Ovary (tissue), 9 donors: ENCODE measurements around the gene PPP2R2C. TPM values are rescaled to one million over a fixed set of nuclear protein-coding genes. Genes with fewer than 3 reads are reported as not detected.

Experiments used
- DNase-seq, 5 donors: peaks; one replicate each; pipeline ENCODE4 v3.0.0-alpha.2; 2019 to 2020
- H3K27ac ChIP-seq, 2 donors: fragments of 200-600 bp; one replicate each; pipeline versions ENCODE4 v1.5.1 to v1.8.0; 2019 to 2022
- H3K27me3 ChIP-seq: fragments of 200-600 bp; one replicate; pipeline ENCODE4 v1.8.0; 2022
- H3K36me3 ChIP-seq: fragments of 200-600 bp; sonication (generic); one replicate; pipeline ENCODE4 v1.5.1; 2019
- H3K4me1 ChIP-seq: one replicate; pipeline ENCODE4 v1.8.1; 2013; ENCODE audit warnings: mild to moderate bottlenecking, moderate library complexity; ENCODE audit not compliant: insufficient read depth
- H3K4me3 ChIP-seq: fragments of 200-600 bp; sonication (generic); one replicate; pipeline ENCODE4 v1.5.1; 2017
- H3K9me3 ChIP-seq, 2 donors: fragments of 200-600 bp in 1 of 2; sonication (generic) in 1 of 2; one replicate each; pipeline versions ENCODE4 v1.5.1 to v1.8.1; 2013 to 2019; ENCODE audit warnings: mild to moderate bottlenecking in 1 of 2, moderate library complexity in 1 of 2
- CTCF ChIP-seq, 3 donors: fragments of 450-650 bp in 2 of 3; fragments of 200-600 bp in 1 of 3; IDR thresholded peaks; one replicate each; pipeline versions ENCODE4 v1.5.1 to v1.8.0; 2016 to 2022; ENCODE audit warnings: antibody characterized with exemption in 3 of 3, mild to moderate bottlenecking in 1 of 3
- EP300 ChIP-seq: sonication (generic); formaldehyde crosslinking; IDR thresholded peaks from one replicate; pipeline ENCODE4 v1.6.1; 2017; ENCODE audit warnings: antibody characterized with exemption
- POLR2A ChIP-seq: fragments of 450-650 bp; IDR thresholded peaks from one replicate; pipeline ENCODE4 v1.6.1; 2017; ENCODE audit warnings: antibody characterized with exemption, mild to moderate bottlenecking, moderate library complexity
- WGBS, 3 donors: extraction: QIAGEN DNeasy Blood & Tissue Kit in 1 of 3; methylation state at CpG; one replicate each; pipeline versions ENCODE4 v1.1.5 to v1.1.7; 2013 to 2017; 5-methylcytosine and 5-hydroxymethylcytosine counted together
- intact Hi-C, 4 donors: fragments of 100-400 bp; cut with DNase I; formaldehyde crosslinking; loops; one replicate each; pipeline versions ENCODE4 v1.11.0 to v1.15.1; 2022 to 2023
- polyA plus RNA-seq, 2 donors: library from polyadenylated mRNA; stranded (reverse); fragments of 200-250 nt in 1 of 2; fragments of 350-450 nt in 1 of 2; fragmentation: Illumina TruSeq in 1 of 2; extraction: RNeasy Lipid Tissue Mini Kit (QIAGEN cat#74804) in 1 of 2; gene quantifications; one replicate each; pipeline ENCODE4 v1.2.3, GENCODE V29; 2013 to 2014
- total RNA-seq, 7 donors: library from RNA; depleted of rRNA in 2 of 7; stranded (reverse); fragments of >200 nt in 2 of 7; fragmentation: NEBNext Ultra II Directional in 3 of 7; extraction: Animal tissue kit (Norgen Biotek cat#: 25700) in 3 of 7; gene quantifications; one replicate each; pipeline versions ENCODE4 v1.1.0 to v1.2.4, GENCODE V29; 2016 to 2023
- donor health status: DM: no; HTN: no; CAD: no; lungs with moderate emphysema.
- donor health status: DM: no; HTN: no; CAD: no.
- donor health status: Bipolar disorder and iron deficiency.
- donor health status: DM: yes; HTN: yes; CAD: no.
- donor health status: DM: no; HTN: no; CAD: no.
- donor health status: DM: yes; HTN: yes; CAD: no.

PPP2R2C gene
- total and polyA plus RNA-seq, 9 donors: 0.12 to 4.5 (median 0.77) TPM

GRCh38 chr4:6381571-6382123 is 90.8 kb downstream of the PPP2R2C start:
- TF ChIP-seq POLR2A (no peak), EP300 (no peak), CTCF (IDR thresholded peaks at IDR 0.05) (no peak)
- Histone ChIP-seq H3K27me3 (no peaks in the 10 kb centered on the region), H3K9me3 (no peaks in the 10 kb centered on the region), H3K27ac (no peak overlapping the region), H3K36me3 (no peaks in the 10 kb centered on the region), H3K4me3 (no peak overlapping the region), H3K4me1 (peaks cover 2% of the 10 kb centered on the region)
- no peak for DNase-seq
- intact Hi-C loops: no loop called here
- 88 to 95% (median 95%) methylated on average over 4 of the region's 4 CpGs for WGBS, 3 donors

DNA sequence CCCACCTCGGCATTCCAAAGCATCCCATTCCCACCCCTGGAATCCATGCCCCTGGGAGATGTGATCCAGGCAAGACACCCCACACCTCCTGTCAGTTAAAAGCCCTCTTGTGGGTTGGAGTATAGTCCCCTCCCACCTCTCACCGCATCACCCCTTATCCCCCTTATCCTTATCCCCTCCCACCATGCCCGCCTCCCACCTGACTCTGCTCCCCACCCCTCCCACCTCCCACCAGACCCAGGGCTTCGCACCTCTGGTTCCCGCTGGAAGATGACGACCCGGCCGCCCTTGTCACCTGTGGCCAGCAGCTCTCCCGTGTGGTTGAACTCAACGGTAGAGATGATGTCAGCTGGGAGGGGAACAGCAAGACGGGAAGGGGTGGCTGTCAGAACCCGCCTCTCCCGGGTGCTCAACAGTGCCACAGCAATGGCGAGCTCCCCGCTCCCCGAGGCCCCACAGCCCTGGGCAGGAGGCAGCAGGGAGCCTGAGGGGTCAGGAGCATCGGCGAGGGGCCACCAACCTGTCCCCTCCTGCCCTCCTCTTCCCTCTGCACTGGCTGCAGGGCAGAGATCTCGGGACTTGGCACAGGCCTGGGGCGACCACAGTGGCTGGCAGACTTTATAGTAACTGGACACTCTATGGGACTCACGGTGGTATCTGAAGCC is 91.5 kb downstream of the PPP2R2C start:
- intact Hi-C loops: no loop called here
- DNase-seq: no peak
- Histone ChIP-seq H3K27ac (no peak overlapping the region), H3K9me3 (no peaks in the 10 kb centered on the region), H3K36me3 (no peaks in the 10 kb centered on the region), H3K27me3 (no peaks in the 10 kb centered on the region), H3K4me3 (no peak overlapping the region), H3K4me1 (no peaks in the 10 kb centered on the region)
- TF ChIP-seq CTCF (IDR thresholded peaks at IDR 0.05): no peak
- no peak for TF ChIP-seq EP300
- no peak for TF ChIP-seq POLR2A
- WGBS, 3 donors: 71 to 83% (median 82%) methylated on average over 21 of the region's 21 CpGs

DNA sequence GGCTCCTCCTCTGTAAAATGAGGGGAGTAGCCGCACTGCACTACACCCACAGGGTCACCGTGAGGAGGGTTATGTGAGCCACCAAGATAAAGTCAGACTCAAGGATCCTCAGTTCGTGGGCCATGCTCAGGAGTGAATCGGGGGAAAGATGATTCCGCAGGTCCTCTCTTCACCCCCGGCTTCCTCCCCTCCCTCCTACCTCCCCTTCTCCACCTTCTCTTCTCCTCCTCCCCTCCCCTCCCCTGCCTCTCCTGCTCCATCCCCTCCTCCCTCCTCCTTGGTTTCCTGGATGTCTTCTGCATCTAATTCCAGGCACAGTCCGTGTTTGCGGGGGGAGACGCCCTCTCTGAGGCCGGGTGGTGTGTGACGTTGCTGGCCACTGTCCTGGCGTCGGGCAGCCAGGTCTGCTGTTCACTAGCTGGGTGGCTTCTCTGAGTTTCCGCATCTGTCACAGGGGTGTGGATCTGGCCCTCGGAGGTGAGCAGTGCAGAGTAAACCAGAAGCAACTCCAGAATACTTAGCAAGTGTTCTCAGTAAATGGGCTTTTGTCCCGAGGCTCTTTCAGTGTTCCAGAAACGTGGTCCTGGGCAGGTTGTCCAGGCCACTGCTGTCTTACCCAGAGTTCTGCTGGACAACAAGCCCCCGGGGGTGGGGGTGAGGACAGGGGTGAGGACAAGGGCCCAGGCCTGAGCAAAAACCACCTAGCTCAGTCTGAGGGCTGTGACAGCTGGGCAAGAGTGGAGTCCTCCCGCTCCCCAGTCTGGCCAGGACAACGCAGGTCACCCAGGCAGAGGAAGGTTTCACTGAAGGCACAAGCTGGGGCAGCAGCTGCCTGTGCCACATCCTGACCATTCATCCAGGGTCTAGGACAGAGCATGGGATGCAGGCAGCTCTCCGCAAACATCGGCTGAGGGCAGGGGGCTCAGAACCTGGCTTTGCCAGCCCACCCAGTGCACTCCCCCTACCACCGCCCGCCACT is 92.4 kb downstream of the PPP2R2C start:
- H3K27me3 ChIP-seq: no peaks in the 10 kb centered on the region
- DNase-seq: no peak

More for the DNA sequence above, 92.4 kb downstream of the PPP2R2C start:
- Histone ChIP-seq H3K36me3 (no peaks in the 10 kb centered on the region), H3K27ac (no peak overlapping the region), H3K4me1 (no peaks in the 10 kb centered on the region), H3K4me3 (no peak overlapping the region), H3K9me3 (no peaks in the 10 kb centered on the region)
- WGBS, 3 donors: 49 to 60% (median 57%) methylated on average over 24 of the region's 24 CpGs
- intact Hi-C loops: no loop called here
- no peak for TF ChIP-seq EP300
- TF ChIP-seq CTCF (IDR thresholded peaks at IDR 0.05): no peak
- no peak for TF ChIP-seq POLR2A
